HepG2 (cell line): Measurements from ENCODE around the gene RPS6KA2. TPM values are rescaled to one million over a fixed set of nuclear protein-coding genes. Genes with fewer than 3 reads are reported as not detected.

Source experiments
- ATAC-seq: fragments of 200-7000 bp; cut with Tn5 transposase; 3 replicates; pipeline ENCODE4 v1.9.1; 2020; ENCODE audit warnings: mild to moderate bottlenecking, moderate library complexity
- BruUV-seq: library from RNA; stranded (reverse); fragments of 400-500 nt; replicated peaks from 2 replicates; lab custom pipeline; 2021; lab: Mats Ljungman, UMichigan
- CTCF ChIA-PET: fragments of 300-600 bp; formaldehyde crosslinking; extraction: SDS; loops from one replicate; lab custom pipeline; 2021; ENCODE audit warnings: low total read pairs, inconsistent platforms, low intra/inter-chr PET ratio; lab: Yijun Ruan, JAX
- POLR2A ChIA-PET: fragments of 350-600 bp; sonication (Branson Sonifier 250); formaldehyde crosslinking; loops from one replicate; lab custom pipeline; 2020; ENCODE audit warnings: antibody characterized with exemption, inconsistent platforms; lab: Yijun Ruan, JAX
- DNase-seq: peaks from one replicate; pipeline ENCODE4 v3.0.0-alpha.2; 2015; ENCODE audit warnings: low spot score
- FAIRE-seq: peaks from 3 replicates; lab custom pipeline; 2011; peaks lifted over from hg19 to GRCh38; lab: Jason Lieb, UNC
- H2AFZ ChIP-seq: one replicate; pipeline ENCODE4 v1.6.1; 2011; ENCODE audit warnings: low read length, inconsistent platforms
- H3K27ac ChIP-seq: fragments of 300-600 bp; 3 replicates; pipeline ENCODE4 v1.8.0; 2011; ENCODE audit warnings: mixed run types, mild to moderate bottlenecking, mixed read lengths, low read length, inconsistent platforms; ENCODE audit not compliant: insufficient read depth; ENCODE audit errors: extremely low read length
- H3K27me3 ChIP-seq, 2 experiments: fragments of 200-600 bp in 1 of 2; 2 replicates in 1 of 2; 3 replicates in 1 of 2; pipeline versions ENCODE4 v1.6.0 to v1.8.0; 2011; ENCODE audit warnings: low read length in 2 of 2, mild to moderate bottlenecking in 2 of 2, moderate library complexity in 2 of 2, inconsistent platforms in 1 of 2; ENCODE audit not compliant: insufficient read depth in 2 of 2, control insufficient read depth in 1 of 2
- H3K36me3 ChIP-seq, 2 experiments: fragments of 200-600 bp in 1 of 2; replicated peaks in 1 of 2; 2 replicates in 1 of 2; 3 replicates in 1 of 2; pipeline versions ENCODE4 v1.5.1 to v1.8.0; 2011; ENCODE audit warnings: low read length in 2 of 2, inconsistent platforms in 1 of 2; ENCODE audit not compliant: insufficient read depth in 2 of 2, control insufficient read depth in 1 of 2
- H3K4me1 ChIP-seq: 2 replicates; pipeline ENCODE4 v1.5.1; 2012; ENCODE audit warnings: low read length, inconsistent platforms; ENCODE audit not compliant: insufficient read depth
- H3K4me2 ChIP-seq: 2 replicates; pipeline ENCODE4 v1.6.0; 2011; ENCODE audit warnings: low read depth, low read length, inconsistent platforms
- H3K4me3 ChIP-seq, 3 experiments: fragments of 200-600 bp in 1 of 3; sonication (generic), shearing (Covaris generic) in 1 of 3; replicated peaks in 1 of 3; 2 replicates each; pipeline ENCODE4 v1.5.1; 2011 to 2016; ENCODE audit warnings: low read length in 3 of 3, inconsistent platforms in 2 of 3, low read depth in 2 of 3, mild to moderate bottlenecking in 2 of 3, control low read depth in 1 of 3, mixed read lengths in 1 of 3; ENCODE audit not compliant: insufficient read depth in 1 of 3
- H3K79me2 ChIP-seq: one replicate; pipeline ENCODE4 v1.6.1; 2011; ENCODE audit warnings: low read length, inconsistent platforms; ENCODE audit not compliant: insufficient read depth
- H3K9ac ChIP-seq: 2 replicates; pipeline ENCODE4 v1.6.0; 2011; ENCODE audit warnings: mild to moderate bottlenecking, low read depth, low read length, inconsistent platforms; ENCODE audit not compliant: insufficient read depth
- H3K9me3 ChIP-seq: 2 replicates; pipeline ENCODE4 v1.5.1; 2012; ENCODE audit warnings: mild to moderate bottlenecking, low read length
- H4K20me1 ChIP-seq: 2 replicates; pipeline ENCODE4 v1.6.0; 2011; ENCODE audit warnings: inconsistent platforms, mild to moderate bottlenecking, low read length, moderate library complexity; ENCODE audit not compliant: insufficient read depth
- CEBPG ChIP-seq: IDR thresholded peaks from 2 replicates; pipeline ENCODE4 v1.6.1; 2016
- CENPT ChIP-seq: sonication (generic); formaldehyde crosslinking; IDR thresholded peaks from 2 replicates; pipeline ENCODE4 v1.8.0; 2022; ENCODE audit warnings: low read depth, mild to moderate bottlenecking, moderate library complexity, missing genetic modification reagents
- ELF4 ChIP-seq: sonication (generic); formaldehyde crosslinking; IDR thresholded peaks from 2 replicates; pipeline ENCODE4 v1.5.0; 2020; ENCODE audit warnings: missing genetic modification reagents, mild to moderate bottlenecking, moderate library complexity, borderline replicate concordance
- ERF ChIP-seq: IDR thresholded peaks from 2 replicates; pipeline ENCODE4 v1.6.1; 2018; ENCODE audit warnings: missing biosample characterization, missing genetic modification reagents
- NKX3-1 ChIP-seq: sonication (generic); formaldehyde crosslinking; IDR thresholded peaks from 2 replicates; pipeline ENCODE4 v1.5.0; 2020; ENCODE audit warnings: missing genetic modification reagents
- ZFAT ChIP-seq: sonication (generic); formaldehyde crosslinking; conservative IDR thresholded peaks from 2 replicates; pipeline ENCODE4 v1.8.1; 2023; ENCODE audit warnings: missing genetic modification reagents, inconsistent platforms
- ZNF101 ChIP-seq: sonication (generic); formaldehyde crosslinking; IDR thresholded peaks from 2 replicates; pipeline ENCODE4 v1.4.0; 2020; ENCODE audit warnings: mild to moderate bottlenecking, low read depth, missing genetic modification reagents, borderline replicate concordance
- ZNF431 ChIP-seq: sonication (generic); formaldehyde crosslinking; IDR thresholded peaks from 2 replicates; pipeline ENCODE4 v1.9.0; 2022; ENCODE audit warnings: missing genetic modification reagents, low read depth, mild to moderate bottlenecking, borderline replicate concordance
- ZNF496 ChIP-seq: sonication (generic); formaldehyde crosslinking; IDR thresholded peaks from 2 replicates; pipeline ENCODE4 v1.8.1; 2023; ENCODE audit warnings: mild to moderate bottlenecking, moderate library complexity, missing genetic modification reagents; ENCODE audit not compliant: insufficient replicate concordance
- ZNF780A ChIP-seq: sonication (generic); formaldehyde crosslinking; IDR thresholded peaks from 2 replicates; pipeline ENCODE4 v1.8.0; 2022; ENCODE audit warnings: mild to moderate bottlenecking, missing genetic modification reagents, moderate library complexity
- ZSCAN31 ChIP-seq: sonication (generic); formaldehyde crosslinking; IDR thresholded peaks from 2 replicates; pipeline ENCODE4 v1.5.0; 2020; ENCODE audit warnings: low read depth, mild to moderate bottlenecking, missing genetic modification reagents
- WGBS: methylation state at CpG from one replicate; pipeline ENCODE4 v1.1.6; 2017; ENCODE audit warnings: low lambda C conversion rate; 5-methylcytosine and 5-hydroxymethylcytosine counted together
- in situ Hi-C: cut with HindIII; loops from 2 replicates; pipeline ENCODE4 v1.10.0; 2017; ENCODE audit warnings: low pct_unique_long_range_greater_than_20kb; ENCODE audit not compliant: extremely low pct_ligation_motif_present
- intact Hi-C: fragments of 100-400 bp; cut with micrococcal nuclease; formaldehyde crosslinking; loops from one replicate; pipeline ENCODE4 v1.10.0; 2022; ENCODE audit not compliant: unreplicated experiment
- polyA plus RNA-seq, 8 experiments: library from polyadenylated mRNA; depleted of rRNA in 3 of 8; stranded (reverse) in 7 of 8; unstranded in 1 of 8; fragments of >200 nt; fragmentation: Illumina TruSeq in 4 of 8; extraction: Trizol in 4 of 8; gene quantifications; 2 replicates each; pipeline versions ENCODE4 v1.2.1 to v1.2.3, GENCODE V29; 2011 to 2016; ENCODE audit warnings: low read depth in 4 of 8, missing spikeins in 1 of 8, mixed read lengths in 1 of 8; ENCODE audit not compliant: insufficient read depth in 1 of 8
- total RNA-seq, 5 experiments: library from RNA; depleted of rRNA; stranded (reverse); fragments of >200 nt; fragmentation: Illumina TruSeq; extraction: Trizol; gene quantifications; 2 replicates each; pipeline ENCODE4 v1.2.3, GENCODE V29; 2016; ENCODE audit warnings: low read depth in 1 of 5

Gene RPS6KA2
- total and polyA plus RNA-seq, 2 of the 13 experiments (the other 11 are each of a cell fraction or from before 2014, with no cell fraction given): 0.22 to 0.38 TPM

GRCh38 chr6:166561771-166562359, 65.2 kb downstream of the RPS6KA2 start:
- peak; percentile 25; the same call in 1 of the 3 replicates for ATAC-seq
- Histone ChIP-seq H3K4me1 (no peaks in the 10 kb centered on the region), H2AFZ (no peak overlapping the region), H3K9me3 (no peaks in the 10 kb centered on the region), H3K4me3 (no peak overlapping the region), H3K27ac (no peak overlapping the region), H3K9ac (no peak overlapping the region), H3K79me2 (no peaks in the 10 kb centered on the region)
- TF ChIP-seq ZSCAN31 (CRISPR knock-in tag): no peak
- TF ChIP-seq CEBPG (CRISPR knock-in tag): no peak
- TF ChIP-seq ELF4 (CRISPR knock-in tag): no peak
- no peak for TF ChIP-seq NKX3-1 (CRISPR knock-in tag)
- no peak for TF ChIP-seq ZNF431 (CRISPR knock-in tag)
- no peak for TF ChIP-seq CENPT
- no peak for TF ChIP-seq ZFAT (CRISPR knock-in tag)
- no peak for TF ChIP-seq ERF
- no peak for TF ChIP-seq ZNF496 (CRISPR knock-in tag)
- no peak for TF ChIP-seq ZNF101 (CRISPR knock-in tag)
- TF ChIP-seq ZNF780A (CRISPR knock-in tag): no peak
- TF ChIP-seq, all 625 proteins: peak for 0
- intact Hi-C loops (no loop called here), in situ Hi-C loops (no loop called here)
- 2% methylated on average over 10 of the region's 10 CpGs for WGBS
- peaks cover 17 to 75% of the 10 kb centered on the region in 2 experiments; a peak in 3 of 5 replicates for H3K27me3 ChIP-seq
- no peak overlapping the region for H3K4me2 ChIP-seq
- FAIRE-seq (no peak), DNase-seq (peak; percentile 14)
- BruUV-seq: no TSS peak
- no peaks in the 10 kb centered on the region for H3K36me3 ChIP-seq
- H4K20me1 ChIP-seq: no peaks in the 10 kb centered on the region; the same call in 1 of the 2 replicates
- ChIA-PET CTCF (no interaction called here), POLR2A (no interaction called here)
